SK-N-SH treated with all-trans-retinoic acid at 6 μM for 48 hours (cell line): Measurements from ENCODE around the gene ELMO1.

Experiments
- ARNTL ChIP-seq: fragments of 450-650 bp; formaldehyde crosslinking; IDR thresholded peaks from 2 replicates; pipeline ENCODE4 v1.5.0; 2020; ENCODE audit warnings: low read depth, mild to moderate bottlenecking, moderate library complexity, borderline replicate concordance
- ESRRG ChIP-seq: fragments of 250-450 bp; sonication (Bioruptor Pico); IDR thresholded peaks from 2 replicates; pipeline ENCODE4 v1.6.1; 2021; ENCODE audit warnings: mild to moderate bottlenecking
- PATZ1 ChIP-seq: fragments of 250-450 bp; sonication (Bioruptor Pico); IDR thresholded peaks from 2 replicates; pipeline ENCODE4 v1.8.0; 2020; ENCODE audit warnings: mild to moderate bottlenecking, moderate library complexity, borderline replicate concordance
- TCF4 ChIP-seq: fragments of 250-450 bp; sonication (Bioruptor Pico); IDR thresholded peaks from 2 replicates; pipeline ENCODE4 v1.8.0; 2021; ENCODE audit warnings: mild to moderate bottlenecking, moderate library complexity, borderline replicate concordance
- TOX ChIP-seq: fragments of 250-450 bp; sonication (Bioruptor Pico); IDR thresholded peaks from 2 replicates; pipeline ENCODE4 v1.8.0; 2021; ENCODE audit warnings: mild to moderate bottlenecking, moderate library complexity, borderline replicate concordance
- ZNF8 ChIP-seq: fragments of 450-650 bp; formaldehyde crosslinking; IDR thresholded peaks from 2 replicates; pipeline ENCODE4 v1.5.0; 2020; ENCODE audit warnings: mild to moderate bottlenecking, moderate library complexity

- TF ChIP-seq PATZ1 (CRISPR knock-in tag) (no peak), ARNTL (CRISPR knock-in tag) (no peak), TCF4 (CRISPR knock-in tag) (no peak), ZNF8 (no peak), ESRRG (CRISPR knock-in tag) (no peak), TOX (CRISPR knock-in tag) (no peak)
These were observed 367.2 kb downstream of the ELMO1 start for GRCh38 chr7:37081436-37081835.
